Fibroblast of lung (primary cell): ENCODE data around the gene BTBD16. TPM values are rescaled to one million over a fixed set of nuclear protein-coding genes. Genes with fewer than 3 reads are reported as not detected.

Source experiments
- DNase-seq, 2 donors: peaks; one replicate each; pipeline versions ENCODE4 v3.0.0 to v3.0.0-alpha.2; 2010; ENCODE audit warnings: low read depth in 2 of 2
- H2AFZ ChIP-seq: 2 replicates; pipeline ENCODE4 v1.5.1; 2012; ENCODE audit warnings: low read length, control low read depth, inconsistent platforms
- H3K27ac ChIP-seq: 2 replicates; pipeline ENCODE4 v1.5.1; 2011; ENCODE audit warnings: low read length, control low read depth; ENCODE audit not compliant: insufficient read depth
- H3K27me3 ChIP-seq: 2 replicates; pipeline ENCODE4 v1.5.1; 2011; ENCODE audit warnings: mild to moderate bottlenecking, low read length; ENCODE audit not compliant: control insufficient read depth, insufficient read depth
- H3K36me3 ChIP-seq: 2 replicates; pipeline ENCODE4 v1.5.1; 2011; ENCODE audit warnings: low read length; ENCODE audit not compliant: control insufficient read depth, insufficient read depth
- H3K4me1 ChIP-seq: 2 replicates; pipeline ENCODE4 v1.5.1; 2011; ENCODE audit warnings: low read length; ENCODE audit not compliant: control insufficient read depth, insufficient read depth; ENCODE audit errors: extremely low read depth
- H3K4me2 ChIP-seq: 2 replicates; pipeline ENCODE4 v1.5.1; 2011; ENCODE audit warnings: low read length, control low read depth; ENCODE audit not compliant: insufficient read depth; ENCODE audit errors: extremely low read depth
- H3K4me3 ChIP-seq, 4 experiments: fragments of 200-600 bp in 1 of 4; sonication (generic) in 1 of 4; replicated peaks in 1 of 4; 2 replicates each; pipeline ENCODE4 v1.5.1; 2011 to 2016; ENCODE audit warnings: low read length in 4 of 4, low read depth in 3 of 4, mild to moderate bottlenecking in 3 of 4, control low read depth in 2 of 4, inconsistent platforms in 1 of 4, mixed read lengths in 1 of 4; ENCODE audit not compliant: insufficient read depth in 1 of 4; ENCODE audit errors: control extremely low read depth in 1 of 4
- H3K79me2 ChIP-seq: 2 replicates; pipeline ENCODE4 v1.5.1; 2012; ENCODE audit warnings: mild to moderate bottlenecking, low read length, inconsistent platforms; ENCODE audit not compliant: control insufficient read depth, insufficient read depth
- H3K9ac ChIP-seq: 2 replicates; pipeline ENCODE4 v1.5.1; 2011; ENCODE audit warnings: mild to moderate bottlenecking, low read length, control low read depth; ENCODE audit not compliant: insufficient read depth
- H3K9me3 ChIP-seq: 2 replicates; pipeline ENCODE4 v1.5.1; 2012; ENCODE audit warnings: low read depth, low read length; ENCODE audit not compliant: control insufficient read depth, insufficient read depth
- H4K20me1 ChIP-seq: 2 replicates; pipeline ENCODE4 v1.5.1; 2011; ENCODE audit warnings: low read length; ENCODE audit not compliant: control insufficient read depth, insufficient read depth; ENCODE audit errors: extremely low read depth
- EZH2 ChIP-seq: IDR thresholded peaks from 2 replicates; pipeline ENCODE4 v1.5.1; 2012; ENCODE audit warnings: low read length, control low read depth, mild to moderate bottlenecking; ENCODE audit errors: missing control alignments
- polyA plus RNA-seq, 2 donors: library from polyadenylated mRNA; depleted of rRNA in 1 of 2; stranded (reverse) in 1 of 2; unstranded in 1 of 2; fragments of >200 nt; gene quantifications; 2 replicates each; pipeline ENCODE4 v1.2.1, GENCODE V29; 2011 to 2012; ENCODE audit warnings: missing spikeins in 1 of 2
- total RNA-seq: library from RNA; depleted of rRNA; stranded (reverse); fragments of >200 nt; gene quantifications from 2 replicates; pipeline ENCODE4 v1.2.1, GENCODE V29; 2014
- TF ChIP-seq, protein P1 (sequence below), 2 donors: IDR thresholded peaks in 1 of 2; conservative IDR thresholded peaks in 1 of 2; 1 replicate in 1 of 2; 2 replicates in 1 of 2; pipeline ENCODE4 v1.5.1; 2011 to 2012; ENCODE audit warnings: low read length in 2 of 2, control low read depth in 1 of 2, inconsistent platforms in 1 of 2, low read depth in 1 of 2, mild to moderate bottlenecking in 1 of 2

The BTBD16 gene
- total and polyA plus RNA-seq, 2 donors (not counting 1 experiment from before 2014, with no cell fraction given) = not detected

DNA sequence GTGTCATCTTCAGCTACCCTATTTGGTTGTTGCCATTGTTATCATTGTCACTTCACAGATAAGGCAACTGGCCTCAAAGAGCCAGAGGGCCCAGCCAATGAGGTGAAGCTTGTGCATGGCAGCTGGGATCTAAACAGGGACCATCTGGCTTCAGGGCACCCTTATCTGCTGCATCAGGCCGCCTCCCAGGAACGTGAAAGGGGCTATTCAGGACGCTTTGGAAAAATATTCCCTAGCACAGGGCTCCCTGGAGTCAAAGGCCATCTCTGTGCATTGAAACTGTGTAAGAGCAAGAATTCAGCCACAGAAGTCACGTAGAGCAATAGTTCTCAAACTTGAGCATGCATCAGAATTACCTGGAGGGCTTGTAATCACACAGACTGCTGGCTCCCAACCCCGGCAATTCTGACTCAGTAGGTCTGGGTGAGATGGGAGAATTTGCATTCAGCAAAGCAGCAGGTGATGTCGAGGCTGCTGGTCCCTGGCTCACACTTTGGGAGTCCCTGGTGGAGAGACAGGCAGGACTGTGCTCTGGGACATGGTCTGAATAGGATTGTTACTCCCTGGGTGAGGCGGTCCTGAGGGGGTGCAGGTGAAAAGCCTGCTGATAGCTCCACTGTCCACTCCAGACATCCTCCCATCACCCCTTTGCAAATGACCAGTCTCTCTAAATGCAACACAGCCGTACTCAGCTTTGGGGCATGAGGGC is 81.9 kb downstream of the BTBD16 start:
- no peaks in the 10 kb centered on the region for H3K4me1 ChIP-seq
- no peaks in the 10 kb centered on the region for H4K20me1 ChIP-seq
- no peak for DNase-seq
- H3K27me3 ChIP-seq = no peaks in the 10 kb centered on the region
- no peaks in the 10 kb centered on the region for H3K79me2 ChIP-seq
- H3K27ac ChIP-seq = no peak overlapping the region
- no peaks in the 10 kb centered on the region for H3K9me3 ChIP-seq
- H2AFZ ChIP-seq = no peak overlapping the region
- TF ChIP-seq, protein P1, sequence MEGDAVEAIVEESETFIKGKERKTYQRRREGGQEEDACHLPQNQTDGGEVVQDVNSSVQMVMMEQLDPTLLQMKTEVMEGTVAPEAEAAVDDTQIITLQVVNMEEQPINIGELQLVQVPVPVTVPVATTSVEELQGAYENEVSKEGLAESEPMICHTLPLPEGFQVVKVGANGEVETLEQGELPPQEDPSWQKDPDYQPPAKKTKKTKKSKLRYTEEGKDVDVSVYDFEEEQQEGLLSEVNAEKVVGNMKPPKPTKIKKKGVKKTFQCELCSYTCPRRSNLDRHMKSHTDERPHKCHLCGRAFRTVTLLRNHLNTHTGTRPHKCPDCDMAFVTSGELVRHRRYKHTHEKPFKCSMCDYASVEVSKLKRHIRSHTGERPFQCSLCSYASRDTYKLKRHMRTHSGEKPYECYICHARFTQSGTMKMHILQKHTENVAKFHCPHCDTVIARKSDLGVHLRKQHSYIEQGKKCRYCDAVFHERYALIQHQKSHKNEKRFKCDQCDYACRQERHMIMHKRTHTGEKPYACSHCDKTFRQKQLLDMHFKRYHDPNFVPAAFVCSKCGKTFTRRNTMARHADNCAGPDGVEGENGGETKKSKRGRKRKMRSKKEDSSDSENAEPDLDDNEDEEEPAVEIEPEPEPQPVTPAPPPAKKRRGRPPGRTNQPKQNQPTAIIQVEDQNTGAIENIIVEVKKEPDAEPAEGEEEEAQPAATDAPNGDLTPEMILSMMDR (conservative IDR thresholded peaks at IDR 0.05 in 1 of 2, IDR thresholded peaks at IDR 0.05 in 1 of 2; ENCODE audit: low read depth in 1 of 2, low read length in 2 of 2) = no peak
- no peak for TF ChIP-seq EZH2
- no peak overlapping the region for H3K4me3 ChIP-seq
- no peak overlapping the region for H3K4me2 ChIP-seq
- no peak overlapping the region for H3K9ac ChIP-seq
- H3K36me3 ChIP-seq = no peaks in the 10 kb centered on the region

DNA sequence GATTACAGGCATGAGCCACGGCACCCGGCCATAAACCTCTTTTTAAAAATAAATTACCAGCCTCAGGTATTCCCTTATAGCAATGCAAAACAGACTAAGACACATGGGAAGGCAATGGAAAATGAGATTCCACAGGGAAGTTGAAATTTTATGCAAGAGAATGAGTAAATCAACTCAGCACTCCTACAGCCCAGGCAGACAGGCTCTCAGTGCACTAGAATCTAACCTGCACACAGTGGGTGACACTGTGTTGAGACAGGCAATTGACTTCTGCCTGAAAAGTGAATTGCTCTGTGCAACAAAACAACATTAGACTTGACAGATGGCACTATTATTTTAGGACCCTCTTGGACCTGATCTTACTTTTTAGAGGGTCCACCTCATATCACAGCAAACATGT is 83.3 kb downstream of the BTBD16 start:
- no peaks in the 10 kb centered on the region for H4K20me1 ChIP-seq
- DNase-seq = no peak
- H3K4me1 ChIP-seq = no peaks in the 10 kb centered on the region
- no peaks in the 10 kb centered on the region for H3K27me3 ChIP-seq
- no peak overlapping the region for H3K27ac ChIP-seq
- no peaks in the 10 kb centered on the region for H3K36me3 ChIP-seq
- no peak overlapping the region for H3K4me2 ChIP-seq
- TF ChIP-seq, protein P1 (conservative IDR thresholded peaks at IDR 0.05 in 1 of 2, IDR thresholded peaks at IDR 0.05 in 1 of 2; ENCODE audit: low read depth in 1 of 2, low read length in 2 of 2) = no peak
- TF ChIP-seq EZH2 = no peak
- H3K79me2 ChIP-seq = no peaks in the 10 kb centered on the region
- no peaks in the 10 kb centered on the region for H3K9me3 ChIP-seq
- no peak overlapping the region for H2AFZ ChIP-seq
- no peak overlapping the region for H3K9ac ChIP-seq
- H3K4me3 ChIP-seq = no peak overlapping the region

DNA sequence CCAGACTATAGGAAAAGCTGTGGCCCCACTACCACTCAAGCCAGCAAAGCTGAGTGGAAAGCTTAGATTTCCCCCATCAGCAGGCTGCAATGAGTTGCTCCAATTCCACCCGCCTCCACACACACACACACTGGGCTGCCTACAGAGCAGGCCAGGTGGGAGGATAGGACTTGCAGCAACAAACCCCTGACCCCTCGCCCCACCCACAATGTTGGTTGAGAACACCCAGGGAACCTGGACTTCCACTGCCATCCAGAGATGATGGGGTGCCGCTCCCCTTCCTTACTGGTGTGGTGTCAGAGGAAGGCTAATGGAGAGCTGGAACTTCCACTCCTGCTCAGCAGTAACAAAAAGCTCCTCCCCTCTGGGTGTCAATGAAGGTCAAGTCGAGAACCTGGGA is 86.6 kb downstream of the BTBD16 start:
- no peaks in the 10 kb centered on the region for H3K4me1 ChIP-seq
- H3K36me3 ChIP-seq = no peaks in the 10 kb centered on the region
- no peaks in the 10 kb centered on the region for H3K9me3 ChIP-seq
- no peak overlapping the region for H3K4me3 ChIP-seq
- H4K20me1 ChIP-seq = no peaks in the 10 kb centered on the region
- peaks cover 3% of the 10 kb centered on the region for H3K27me3 ChIP-seq
- no peaks in the 10 kb centered on the region for H3K79me2 ChIP-seq
- H3K4me2 ChIP-seq = no peak overlapping the region
- H3K27ac ChIP-seq = no peak overlapping the region
- no peak overlapping the region for H2AFZ ChIP-seq
- H3K9ac ChIP-seq = no peak overlapping the region
- DNase-seq = no peak
- TF ChIP-seq, protein P1 (conservative IDR thresholded peaks at IDR 0.05 in 1 of 2, IDR thresholded peaks at IDR 0.05 in 1 of 2; ENCODE audit: low read depth in 1 of 2, low read length in 2 of 2) = no peak
- no peak for TF ChIP-seq EZH2
